Measurements from ENCODE around the gene TMPRSS4. TPM values are rescaled to one million over a fixed set of nuclear protein-coding genes. Genes with fewer than 3 reads are reported as not detected.
A peak's percentile ranks its signal among the peaks of the same experiment; 100 is the strongest.

The TMPRSS4 gene
- total and polyA plus RNA-seq, 8 donors = 2.9 to 7.0 (median 4.4) TPM

DNA sequence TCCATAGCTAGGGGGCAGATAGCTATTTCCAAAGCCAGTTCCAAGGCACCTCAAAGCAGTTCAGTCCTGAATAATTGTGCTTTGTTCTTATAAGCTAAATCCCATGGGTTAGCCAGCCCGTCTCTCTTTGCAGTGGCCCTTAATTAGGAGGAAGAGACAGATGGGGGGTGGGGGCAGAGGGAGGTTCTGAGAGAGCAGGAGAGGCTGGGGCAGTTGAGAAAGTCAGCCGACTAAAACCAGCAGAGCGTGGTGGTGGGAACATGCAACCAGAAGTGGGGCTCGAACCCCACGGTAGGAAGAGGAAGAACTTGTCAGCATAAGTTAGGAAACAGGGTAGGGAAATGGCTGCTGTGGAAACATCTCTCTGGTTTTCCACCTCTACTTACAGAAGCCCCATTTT lies 86.6 kb downstream of the TMPRSS4 start:
- intact Hi-C loops (cut with DNase I) = no loop called here
- ATAC-seq = no peak
- Histone ChIP-seq H3K4me3 (no peak overlapping the region), H3K36me3 (no peaks in the 10 kb centered on the region), H3K4me1 (no peaks in the 10 kb centered on the region), H3K27me3 (peaks cover 0 to 40% of the 10 kb centered on the region in 2 donors), H3K9me3 (no peaks in the 10 kb centered on the region), H3K27ac (no peak overlapping the region)
- no peak for DNase-seq
- TF ChIP-seq, protein P1, sequence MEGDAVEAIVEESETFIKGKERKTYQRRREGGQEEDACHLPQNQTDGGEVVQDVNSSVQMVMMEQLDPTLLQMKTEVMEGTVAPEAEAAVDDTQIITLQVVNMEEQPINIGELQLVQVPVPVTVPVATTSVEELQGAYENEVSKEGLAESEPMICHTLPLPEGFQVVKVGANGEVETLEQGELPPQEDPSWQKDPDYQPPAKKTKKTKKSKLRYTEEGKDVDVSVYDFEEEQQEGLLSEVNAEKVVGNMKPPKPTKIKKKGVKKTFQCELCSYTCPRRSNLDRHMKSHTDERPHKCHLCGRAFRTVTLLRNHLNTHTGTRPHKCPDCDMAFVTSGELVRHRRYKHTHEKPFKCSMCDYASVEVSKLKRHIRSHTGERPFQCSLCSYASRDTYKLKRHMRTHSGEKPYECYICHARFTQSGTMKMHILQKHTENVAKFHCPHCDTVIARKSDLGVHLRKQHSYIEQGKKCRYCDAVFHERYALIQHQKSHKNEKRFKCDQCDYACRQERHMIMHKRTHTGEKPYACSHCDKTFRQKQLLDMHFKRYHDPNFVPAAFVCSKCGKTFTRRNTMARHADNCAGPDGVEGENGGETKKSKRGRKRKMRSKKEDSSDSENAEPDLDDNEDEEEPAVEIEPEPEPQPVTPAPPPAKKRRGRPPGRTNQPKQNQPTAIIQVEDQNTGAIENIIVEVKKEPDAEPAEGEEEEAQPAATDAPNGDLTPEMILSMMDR (IDR thresholded peaks at IDR 0.05) = no peak

DNA sequence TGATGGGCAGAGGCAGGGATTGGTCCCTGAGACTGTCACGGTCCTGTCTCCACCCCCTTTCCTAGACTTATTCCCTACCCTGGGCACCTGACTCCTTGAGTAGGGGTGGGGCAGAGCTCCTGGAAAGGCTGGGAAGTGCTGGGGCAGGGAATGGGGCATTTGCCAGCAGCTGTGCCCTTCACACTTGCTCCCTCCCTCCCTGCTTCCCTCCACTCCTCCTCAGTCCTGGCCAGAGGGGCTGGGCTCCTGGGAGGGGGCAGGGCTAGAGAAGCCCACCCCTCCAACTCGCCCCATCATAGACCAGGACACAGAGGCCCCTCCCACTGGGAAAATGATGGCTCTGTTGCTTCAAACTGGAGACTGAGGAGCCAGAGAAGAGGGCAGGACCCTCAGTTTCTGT lies 88.0 kb downstream of the TMPRSS4 start:
- TF ChIP-seq, protein P1 (IDR thresholded peaks at IDR 0.05) = no peak
- Histone ChIP-seq H3K4me1 (no peaks in the 10 kb centered on the region), H3K27me3 (peaks cover 0 to 34% of the 10 kb centered on the region in 2 donors), H3K27ac (no peak overlapping the region), H3K36me3 (no peaks in the 10 kb centered on the region), H3K9me3 (no peaks in the 10 kb centered on the region), H3K4me3 (no peak overlapping the region)
- peak; percentile 33 for ATAC-seq
- DNase-seq = no peak
- intact Hi-C loops (cut with DNase I) = no loop called here

GRCh38 chr11:118166641-118167040 lies 89.8 kb downstream of the TMPRSS4 start:
- intact Hi-C loops (cut with DNase I) = no loop called here
- Histone ChIP-seq H3K4me1 (peaks cover 4% of the 10 kb centered on the region in 2 donors), H3K27ac (no peak overlapping the region), H3K36me3 (no peaks in the 10 kb centered on the region), H3K4me3 (no peak overlapping the region), H3K9me3 (no peaks in the 10 kb centered on the region), H3K27me3 (peaks cover 0 to 43% of the 10 kb centered on the region in 2 donors)
- ATAC-seq (no peak), DNase-seq (no peak)
- TF ChIP-seq, protein P1 (IDR thresholded peaks at IDR 0.05) = no peak

DNA sequence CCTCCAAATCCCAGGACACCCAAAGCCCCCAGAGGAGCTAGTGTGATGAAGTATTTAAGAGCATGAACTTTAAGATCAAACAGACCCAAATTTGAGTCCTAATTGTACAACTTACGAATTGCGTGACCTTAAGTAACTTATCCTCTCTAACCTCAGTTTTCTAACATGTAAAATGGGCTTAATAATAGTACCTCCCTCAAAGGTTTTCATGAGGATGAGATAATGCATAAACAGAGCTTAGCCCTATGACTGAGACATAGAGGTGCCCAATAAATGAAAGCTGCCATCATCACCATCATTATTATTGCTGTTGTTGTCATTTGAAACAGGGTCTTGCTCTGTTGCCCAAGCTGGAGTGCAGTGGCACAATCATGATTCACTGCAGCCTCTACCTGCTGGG lies 90.4 kb downstream of the TMPRSS4 start:
- H3K27me3 ChIP-seq = peaks cover 0 to 49% of the 10 kb centered on the region in 2 donors
- H3K4me3 ChIP-seq = no peak overlapping the region
- intact Hi-C loops (cut with DNase I) = no loop called here
- DNase-seq = no peak
- H3K27ac ChIP-seq = no peak overlapping the region
- TF ChIP-seq, protein P1 (IDR thresholded peaks at IDR 0.05) = no peak
- no peaks in the 10 kb centered on the region for H3K36me3 ChIP-seq
- no peak for ATAC-seq
- H3K4me1 ChIP-seq = peaks cover 4 to 8% of the 10 kb centered on the region in 2 donors
- no peaks in the 10 kb centered on the region for H3K9me3 ChIP-seq

- intact Hi-C loops (cut with DNase I) = no loop called here
- DNase-seq = no peak
- Histone ChIP-seq H3K9me3 (no peaks in the 10 kb centered on the region), H3K4me3 (no peak overlapping the region), H3K36me3 (no peaks in the 10 kb centered on the region), H3K4me1 (peaks cover 4 to 8% of the 10 kb centered on the region in 2 donors), H3K27me3 (peaks cover 0 to 49% of the 10 kb centered on the region in 2 donors), H3K27ac (no peak overlapping the region)
- TF ChIP-seq, protein P1 (IDR thresholded peaks at IDR 0.05) = no peak
- no peak for ATAC-seq
These were observed 91.0 kb downstream of the TMPRSS4 start for GRCh38 chr11:118167906-118168305.

All from left lung (tissue), 10 donors.